Prostate gland (tissue), 2 donors: ENCODE measurements around the gene XRCC4. TPM values are rescaled to one million over a fixed set of nuclear protein-coding genes. Genes with fewer than 3 reads are reported as not detected.

Experiments
- DNase-seq: peaks from one replicate; pipeline ENCODE4 v3.0.0-alpha.2; 2019; ENCODE audit warnings: low spot score
- H3K27ac ChIP-seq, 2 donors: fragments of 200-600 bp; sonication (generic); 2 replicates each; pipeline ENCODE4 v1.5.1; 2017 to 2019
- H3K27me3 ChIP-seq: fragments of 200-600 bp; sonication (generic); replicated peaks from 2 replicates; pipeline ENCODE4 v1.5.1; 2019; ENCODE audit not compliant: insufficient read depth
- H3K36me3 ChIP-seq, 2 donors: fragments of 200-600 bp; sonication (generic); 1 replicate in 1 of 2; 2 replicates in 1 of 2; pipeline versions ENCODE4 v1.5.1 to v1.8.1; 2017 to 2019
- H3K4me1 ChIP-seq: fragments of 200-600 bp; sonication (generic); replicated peaks from 2 replicates; pipeline ENCODE4 v1.5.1; 2019
- H3K4me3 ChIP-seq, 2 donors: fragments of 200-600 bp; sonication (generic); 2 replicates each; pipeline ENCODE4 v1.5.1; 2017 to 2019
- H3K9me3 ChIP-seq: fragments of 200-600 bp; sonication (generic); 2 replicates; pipeline ENCODE4 v1.5.1; 2017
- POLR2A ChIP-seq: fragments of 450-650 bp; IDR thresholded peaks from one replicate; pipeline ENCODE4 v1.6.1; 2016; ENCODE audit warnings: antibody characterized with exemption, mild to moderate bottlenecking
- POLR2AphosphoS5 ChIP-seq: sonication (generic); formaldehyde crosslinking; IDR thresholded peaks from one replicate; pipeline ENCODE4 v1.6.1; 2017; ENCODE audit warnings: antibody characterized with exemption
- WGBS: methylation state at CpG from one replicate; pipeline ENCODE4 v1.1.5; 2018; 5-methylcytosine and 5-hydroxymethylcytosine counted together
- intact Hi-C: fragments of 100-400 bp; cut with DNase I; formaldehyde crosslinking; loops from one replicate; pipeline ENCODE4 v1.14.2; 2022
- total RNA-seq, 2 donors: library from RNA; depleted of rRNA; stranded (reverse); fragments of >200 nt; gene quantifications; one replicate each; pipeline ENCODE4 v1.1.0, GENCODE V29; 2016
- TF ChIP-seq, protein P1 (sequence below), 4 experiments: fragments of 200-600 bp in 2 of 4; fragments of 450-650 bp in 2 of 4; sonication (generic) in 2 of 4; IDR thresholded peaks; 1 replicate in 3 of 4; 2 replicates in 1 of 4; pipeline ENCODE4 v1.5.1; 2016 to 2019; ENCODE audit warnings: antibody characterized with exemption in 4 of 4, mild to moderate bottlenecking in 2 of 4, moderate library complexity in 2 of 4

The XRCC4 gene
- total RNA-seq, 2 donors from 2014 or later, result 7.3 to 11.4 TPM

DNA sequence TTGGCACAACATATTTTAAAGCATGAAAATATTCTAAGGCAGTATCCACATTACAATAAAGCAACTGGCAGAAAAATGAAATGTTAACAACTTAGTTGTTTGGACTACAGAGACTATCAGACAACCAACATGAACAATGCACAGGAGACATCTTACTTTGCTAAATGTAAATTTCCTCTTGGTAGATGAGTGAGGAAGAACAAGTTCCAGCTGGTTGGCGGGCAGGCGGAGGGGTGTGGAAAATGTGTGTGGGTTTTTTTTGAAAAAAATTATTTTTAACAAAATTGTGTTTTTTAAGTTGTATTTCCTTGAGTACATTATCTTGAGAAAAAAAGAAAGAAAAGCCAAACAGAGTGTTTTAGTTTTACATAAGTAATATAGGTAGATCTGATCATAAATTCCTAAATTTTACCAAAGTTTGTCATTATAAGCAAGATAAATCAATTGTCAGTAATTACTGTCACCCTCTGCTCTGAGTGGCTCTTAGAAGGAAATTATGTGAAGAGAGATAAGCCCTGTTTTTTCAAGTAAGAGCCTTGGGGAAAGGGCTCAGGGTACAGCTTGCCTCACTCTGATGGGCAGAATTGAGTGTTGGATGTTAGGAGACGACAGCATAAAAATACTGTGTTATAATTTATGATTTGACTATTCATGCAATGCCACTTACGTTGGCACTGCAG is 42.7 kb upstream of the XRCC4 start:
- TF ChIP-seq POLR2A (no peak), POLR2AphosphoS5 (no peak)
- DNase-seq, result no peak
- Histone ChIP-seq H3K9me3 (no peaks in the 10 kb centered on the region), H3K27me3 (no peaks in the 10 kb centered on the region), H3K4me3 (no peak overlapping the region), H3K27ac (no peak overlapping the region), H3K4me1 (no peaks in the 10 kb centered on the region), H3K36me3 (no peaks in the 10 kb centered on the region)
- intact Hi-C loops, result no loop called here
- WGBS, result 83% methylated on average over 4 of the region's 4 CpGs

DNA sequence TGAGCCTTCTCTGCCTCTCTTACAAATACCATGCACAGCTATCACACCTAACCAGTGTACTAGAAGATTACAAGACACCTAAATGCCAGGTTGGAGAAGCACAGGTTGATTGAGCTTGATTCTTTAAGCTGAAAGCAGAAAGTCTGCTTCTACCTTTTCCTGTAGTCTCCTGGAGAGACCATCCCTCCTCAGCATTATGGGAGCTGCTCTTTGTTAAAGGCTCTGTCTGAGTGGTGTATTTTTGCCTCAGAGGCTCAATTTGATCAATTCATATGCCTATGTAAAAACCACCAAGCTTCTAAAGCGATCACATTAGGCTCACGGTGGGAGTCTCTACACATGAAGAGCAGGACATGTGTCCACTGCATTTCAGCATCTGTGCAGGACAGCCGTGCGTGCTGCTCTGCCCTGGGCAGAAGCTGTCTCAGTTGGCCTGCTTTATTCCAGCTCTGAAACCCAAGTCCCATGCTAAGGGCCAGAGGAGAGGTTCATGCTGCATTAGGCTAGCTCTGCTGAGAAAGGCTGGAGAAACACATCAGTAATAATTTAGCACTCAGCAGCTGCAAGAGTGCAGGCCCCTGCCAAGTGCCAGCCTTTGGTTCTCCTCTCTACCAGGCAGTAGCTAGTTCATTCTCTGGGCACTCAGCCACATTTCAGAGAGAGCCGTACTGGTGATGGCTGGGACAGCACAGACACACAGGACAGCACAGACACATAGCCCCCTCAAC is 41.8 kb upstream of the XRCC4 start:
- no peaks in the 10 kb centered on the region for H3K4me1 ChIP-seq
- WGBS, result 58% methylated on average over 5 of the region's 5 CpGs
- intact Hi-C loops, result no loop called here
- TF ChIP-seq POLR2AphosphoS5, result no peak
- TF ChIP-seq, protein P1, sequence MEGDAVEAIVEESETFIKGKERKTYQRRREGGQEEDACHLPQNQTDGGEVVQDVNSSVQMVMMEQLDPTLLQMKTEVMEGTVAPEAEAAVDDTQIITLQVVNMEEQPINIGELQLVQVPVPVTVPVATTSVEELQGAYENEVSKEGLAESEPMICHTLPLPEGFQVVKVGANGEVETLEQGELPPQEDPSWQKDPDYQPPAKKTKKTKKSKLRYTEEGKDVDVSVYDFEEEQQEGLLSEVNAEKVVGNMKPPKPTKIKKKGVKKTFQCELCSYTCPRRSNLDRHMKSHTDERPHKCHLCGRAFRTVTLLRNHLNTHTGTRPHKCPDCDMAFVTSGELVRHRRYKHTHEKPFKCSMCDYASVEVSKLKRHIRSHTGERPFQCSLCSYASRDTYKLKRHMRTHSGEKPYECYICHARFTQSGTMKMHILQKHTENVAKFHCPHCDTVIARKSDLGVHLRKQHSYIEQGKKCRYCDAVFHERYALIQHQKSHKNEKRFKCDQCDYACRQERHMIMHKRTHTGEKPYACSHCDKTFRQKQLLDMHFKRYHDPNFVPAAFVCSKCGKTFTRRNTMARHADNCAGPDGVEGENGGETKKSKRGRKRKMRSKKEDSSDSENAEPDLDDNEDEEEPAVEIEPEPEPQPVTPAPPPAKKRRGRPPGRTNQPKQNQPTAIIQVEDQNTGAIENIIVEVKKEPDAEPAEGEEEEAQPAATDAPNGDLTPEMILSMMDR (IDR thresholded peaks at IDR 0.05), result no peak
- TF ChIP-seq POLR2A, result no peak
- H3K4me3 ChIP-seq, result no peak overlapping the region
- no peak for DNase-seq
- H3K27ac ChIP-seq, result no peak overlapping the region
- H3K36me3 ChIP-seq, result no peaks in the 10 kb centered on the region
- H3K9me3 ChIP-seq, result no peaks in the 10 kb centered on the region
- no peaks in the 10 kb centered on the region for H3K27me3 ChIP-seq

DNA sequence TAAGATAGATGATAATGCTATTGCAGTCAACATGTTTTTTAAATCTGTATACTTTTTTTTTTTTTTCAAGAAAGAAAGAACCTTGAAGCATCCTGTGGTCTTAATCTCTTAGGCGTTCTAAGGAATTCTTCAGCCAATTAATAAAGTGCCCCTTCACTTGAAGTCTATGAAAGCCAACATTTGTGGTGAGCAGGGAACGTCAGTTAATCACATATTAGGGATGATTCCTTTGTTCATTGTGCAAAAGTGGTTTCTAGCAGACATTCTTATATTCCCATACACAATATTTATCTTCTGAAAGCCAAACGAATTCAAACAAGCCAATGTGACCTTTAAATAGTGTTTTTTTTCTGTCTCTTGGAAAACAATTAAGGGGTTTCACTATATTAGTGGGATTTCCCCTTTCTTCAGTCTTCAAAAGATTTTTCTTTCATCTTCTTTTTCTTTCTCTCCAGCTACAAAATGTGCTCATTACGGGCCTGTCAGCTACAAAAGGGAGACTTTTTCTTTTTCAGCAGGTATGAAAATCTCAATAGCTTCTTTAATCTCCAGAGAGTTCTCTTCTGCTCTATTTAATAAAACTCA is 40.3 kb upstream of the XRCC4 start:
- intact Hi-C loops, result no loop called here
- no peak overlapping the region for H3K4me3 ChIP-seq
- DNase-seq, result no peak
- H3K36me3 ChIP-seq, result no peaks in the 10 kb centered on the region
- H3K27ac ChIP-seq, result no peak overlapping the region
- no peak for TF ChIP-seq POLR2A
- no peak for TF ChIP-seq POLR2AphosphoS5
- TF ChIP-seq, protein P1 (IDR thresholded peaks at IDR 0.05), result no peak
- H3K4me1 ChIP-seq, result no peaks in the 10 kb centered on the region
- H3K27me3 ChIP-seq, result no peaks in the 10 kb centered on the region
- WGBS, result 51% methylated on average over 4 of the region's 4 CpGs
- H3K9me3 ChIP-seq, result no peaks in the 10 kb centered on the region

DNA sequence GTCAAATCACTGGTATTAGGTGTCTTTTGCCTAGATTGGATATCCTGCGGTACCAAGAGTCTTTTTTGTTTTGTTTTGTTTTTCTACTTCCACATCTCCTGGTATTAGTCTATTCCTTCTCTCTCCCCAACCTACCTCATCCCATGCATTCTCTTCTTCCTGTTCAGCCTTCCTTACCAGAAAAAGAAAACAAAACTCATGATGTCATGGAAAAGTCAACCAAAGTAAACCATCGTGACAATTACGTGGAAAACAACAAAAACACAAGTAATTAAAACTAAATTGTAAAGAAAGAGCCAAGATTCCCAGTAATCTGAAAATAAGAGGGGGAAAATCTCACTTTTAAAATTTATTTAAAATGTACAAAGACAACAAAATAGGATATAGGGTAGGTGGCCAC is 38.4 kb upstream of the XRCC4 start:
- DNase-seq, result no peak
- WGBS, result 76% methylated on average over 3 of the region's 3 CpGs
- Histone ChIP-seq H3K4me3 (no peak overlapping the region), H3K4me1 (no peaks in the 10 kb centered on the region), H3K36me3 (no peaks in the 10 kb centered on the region), H3K9me3 (no peaks in the 10 kb centered on the region), H3K27ac (no peak overlapping the region), H3K27me3 (no peaks in the 10 kb centered on the region)
- intact Hi-C loops, result no loop called here
- TF ChIP-seq POLR2AphosphoS5, result no peak
- TF ChIP-seq POLR2A, result no peak
- TF ChIP-seq, protein P1 (IDR thresholded peaks at IDR 0.05), result no peak

DNA sequence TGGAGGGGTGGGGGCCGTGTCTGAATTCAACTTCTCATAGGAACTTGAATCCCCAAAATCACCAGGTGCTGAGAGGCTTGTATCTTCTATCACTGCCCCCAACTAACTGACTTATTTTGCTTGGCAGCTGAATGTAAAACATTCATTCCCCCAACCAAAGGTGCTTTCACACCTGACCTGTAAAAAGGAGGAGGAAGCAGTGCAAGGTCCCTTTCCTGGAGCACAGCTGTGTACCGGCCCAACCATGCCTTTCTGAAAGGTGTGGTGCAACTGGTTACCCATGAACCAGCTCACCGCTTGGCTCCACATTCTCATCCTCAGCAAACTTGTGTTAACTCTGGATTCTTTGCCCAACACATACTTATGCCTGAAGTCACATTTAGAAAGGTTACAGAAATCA is 34.8 kb upstream of the XRCC4 start:
- no peak for TF ChIP-seq POLR2A
- TF ChIP-seq POLR2AphosphoS5, result no peak
- TF ChIP-seq, protein P1 (IDR thresholded peaks at IDR 0.05), result no peak
- intact Hi-C loops, result no loop called here
- Histone ChIP-seq H3K27ac (no peak overlapping the region), H3K36me3 (no peaks in the 10 kb centered on the region), H3K4me1 (no peaks in the 10 kb centered on the region), H3K4me3 (no peak overlapping the region), H3K9me3 (no peaks in the 10 kb centered on the region), H3K27me3 (no peaks in the 10 kb centered on the region)
- WGBS, result 97% methylated on average over 3 of the region's 3 CpGs
- no peak for DNase-seq
